NCI-H128 (cell line): Measurements from ENCODE around the gene IL37.
"Not testable (repeated sequence)": the region's sequence is repeated elsewhere in the genome, so short reads cannot be mapped to it uniquely, and the experiment has no call there.

Experiments
- DNase-seq: peaks from one replicate; lab custom pipeline; 2025; ENCODE audit not compliant: unreplicated experiment; lab: John Stamatoyannopoulos, UW

The IL37 gene

DNA sequence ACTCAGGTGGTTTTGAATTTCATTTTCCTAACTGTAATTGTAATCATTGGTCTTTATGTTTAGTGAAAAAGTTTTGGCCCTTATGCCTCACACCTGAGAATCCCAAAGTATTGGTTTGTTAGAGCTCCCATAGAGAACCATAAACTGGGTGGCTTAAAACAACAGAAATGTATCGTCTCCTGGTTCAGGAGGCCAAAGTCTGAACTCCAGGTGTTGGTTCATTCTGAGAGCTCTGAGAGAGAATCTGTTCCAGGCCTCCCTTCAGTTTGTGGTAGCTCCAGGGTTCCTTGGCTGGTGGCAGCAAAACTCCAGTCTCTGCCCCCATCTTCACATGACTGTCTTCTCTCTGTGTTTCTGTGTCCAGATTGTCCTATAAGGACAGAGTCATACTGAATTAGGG lies 11.0 kb downstream of the IL37 start:
- no peak for DNase-seq

DNA sequence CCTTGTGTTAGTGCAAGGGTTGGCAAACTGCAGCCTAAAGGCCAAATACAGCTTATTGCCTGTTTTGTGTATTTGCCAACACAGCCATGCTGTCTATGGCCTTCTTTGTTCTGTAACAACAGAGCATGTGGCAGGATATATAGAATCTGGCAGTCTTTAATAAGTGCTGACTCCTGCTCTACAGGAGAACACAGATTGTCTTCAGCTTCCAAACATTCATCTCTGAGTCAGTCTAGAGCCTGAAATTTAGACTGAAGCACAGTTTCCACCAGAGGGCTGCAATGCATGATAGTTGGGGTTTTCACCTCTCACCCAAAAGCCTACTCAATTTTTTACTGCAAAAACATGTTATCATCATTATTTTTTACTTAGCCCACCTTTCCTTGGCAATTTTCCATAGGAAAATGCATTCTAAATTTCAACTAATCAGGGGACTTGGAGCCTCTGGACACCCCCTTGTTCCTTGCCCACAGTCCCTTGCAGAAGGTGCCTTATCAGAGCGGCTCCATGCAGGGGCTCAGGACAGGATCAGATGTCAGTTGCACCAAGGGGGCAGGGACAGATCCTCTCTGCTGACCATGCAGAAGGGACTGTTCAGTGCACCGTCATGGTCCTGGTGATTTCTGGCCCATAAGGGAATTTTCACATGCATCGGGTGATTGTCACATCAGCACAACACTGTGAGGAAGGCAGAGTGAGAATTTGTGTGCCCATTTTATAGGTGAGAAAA lies 12.4 kb downstream of the IL37 start:
- DNase-seq = no peak

DNA sequence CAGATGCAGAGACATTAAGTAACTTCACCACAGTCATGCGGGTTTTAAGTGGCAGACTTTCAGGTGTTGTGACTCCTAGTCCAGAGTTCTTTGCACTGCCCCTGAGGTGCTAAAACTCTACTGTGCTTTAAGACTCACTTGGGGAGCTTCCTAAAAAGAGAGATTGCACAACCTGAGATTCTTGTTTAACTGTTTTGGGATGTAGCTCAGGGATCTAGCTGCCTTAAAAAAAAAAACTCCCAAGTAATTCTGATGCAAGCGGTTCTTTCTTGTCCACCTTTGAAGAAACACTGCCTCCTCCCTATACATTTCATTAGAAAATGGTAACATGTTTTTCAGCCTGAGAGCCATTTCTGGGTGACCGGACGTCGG lies 13.0 kb downstream of the IL37 start:
- no peak for DNase-seq

DNA sequence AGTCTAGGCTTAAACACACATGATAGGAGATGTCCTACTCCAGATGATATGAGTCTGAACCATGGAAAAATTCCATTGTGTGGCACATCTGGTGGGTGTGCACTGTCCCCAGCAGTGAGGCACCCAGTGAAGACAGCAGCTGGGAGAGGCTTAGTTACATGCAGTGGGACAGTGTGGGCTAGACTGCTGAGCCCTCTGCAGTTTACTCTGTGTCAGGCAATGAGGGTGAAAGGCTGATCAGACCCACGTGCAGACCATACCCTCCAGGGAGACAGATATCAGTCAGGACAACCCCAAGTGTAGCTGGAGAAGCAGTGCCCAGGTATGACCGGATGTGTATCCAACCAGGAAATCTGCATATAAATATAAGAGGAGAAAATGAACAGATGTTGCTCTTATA lies 13.4 kb downstream of the IL37 start:
- no peak for DNase-seq

DNA sequence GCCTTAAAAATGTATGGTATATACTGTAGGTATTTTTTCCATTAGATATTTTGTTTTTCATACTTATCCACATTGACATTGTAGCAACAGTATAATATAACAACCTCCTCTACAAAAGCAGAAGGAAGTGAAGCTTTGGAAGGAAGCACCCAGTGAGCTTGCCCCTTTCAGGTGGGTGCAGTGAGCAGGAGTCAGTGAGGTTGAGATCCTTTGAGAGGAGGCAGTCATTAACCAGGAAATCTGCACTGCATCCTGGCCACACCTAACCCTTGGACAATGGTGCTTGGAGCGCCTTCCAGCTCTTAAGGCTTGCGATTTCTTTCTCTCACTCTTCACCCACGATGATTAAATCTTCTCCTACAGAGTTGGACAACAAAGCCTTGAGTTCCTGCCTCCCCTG lies 13.9 kb downstream of the IL37 start:
- no peak for DNase-seq

DNA sequence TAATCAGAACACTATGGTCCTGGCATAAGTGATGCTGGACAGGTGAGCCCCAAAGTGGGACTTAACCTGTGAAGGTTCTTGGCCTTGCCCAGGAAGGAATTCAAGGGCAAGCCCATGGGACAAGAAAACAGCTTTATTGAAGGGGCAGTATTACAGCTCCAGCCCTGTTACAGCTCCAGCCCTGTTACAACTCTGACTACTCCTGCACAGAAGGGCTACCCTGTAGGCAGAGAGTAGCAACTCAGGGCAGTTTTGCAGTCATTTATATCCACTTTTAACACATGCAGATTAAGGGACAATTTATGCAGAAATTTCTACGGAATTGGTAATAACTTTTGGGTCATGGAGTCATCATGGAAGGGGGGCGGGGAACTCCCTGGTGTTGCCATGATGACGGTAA lies 15.7 kb downstream of the IL37 start:
- no peak for DNase-seq

DNA sequence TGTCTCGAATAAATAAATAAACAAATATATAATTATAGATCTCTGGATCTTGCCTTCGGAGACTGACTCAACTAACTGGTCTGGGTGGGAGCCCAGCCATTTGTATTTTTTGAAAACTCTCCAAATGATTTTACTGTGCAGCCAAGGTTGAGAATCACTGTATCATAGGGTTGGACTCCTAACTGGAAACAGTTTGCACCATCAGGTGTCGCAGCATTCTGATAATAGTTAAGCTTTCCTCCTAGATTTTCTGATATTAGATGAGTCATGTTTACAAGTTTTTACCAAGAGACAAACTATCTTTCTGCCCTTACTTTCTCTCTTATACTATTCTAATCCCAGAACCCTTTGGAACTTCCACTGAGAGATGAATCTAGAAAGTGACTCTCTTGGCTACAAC lies 16.8 kb downstream of the IL37 start:
- DNase-seq = no peak

DNA sequence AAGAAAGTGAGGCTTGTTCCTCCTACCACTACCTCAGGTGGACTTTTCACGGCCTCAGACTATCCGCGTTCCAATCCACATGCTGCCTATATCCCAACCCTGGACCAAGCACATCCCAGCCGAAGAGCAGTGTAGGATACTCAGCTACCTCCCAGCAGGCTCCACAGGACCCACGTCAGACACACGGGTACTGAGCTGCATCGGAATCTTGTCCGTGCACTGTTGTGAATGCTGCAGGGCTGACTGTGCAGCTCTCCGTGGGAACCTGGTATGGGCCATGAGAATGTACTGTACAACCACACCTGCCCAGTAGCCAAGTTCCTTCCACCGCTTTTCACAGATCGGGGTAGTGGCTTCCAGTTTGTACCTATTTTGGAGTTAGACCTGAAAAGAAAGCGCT lies 22.3 kb downstream of the IL37 start:
- DNase-seq = no peak

DNA sequence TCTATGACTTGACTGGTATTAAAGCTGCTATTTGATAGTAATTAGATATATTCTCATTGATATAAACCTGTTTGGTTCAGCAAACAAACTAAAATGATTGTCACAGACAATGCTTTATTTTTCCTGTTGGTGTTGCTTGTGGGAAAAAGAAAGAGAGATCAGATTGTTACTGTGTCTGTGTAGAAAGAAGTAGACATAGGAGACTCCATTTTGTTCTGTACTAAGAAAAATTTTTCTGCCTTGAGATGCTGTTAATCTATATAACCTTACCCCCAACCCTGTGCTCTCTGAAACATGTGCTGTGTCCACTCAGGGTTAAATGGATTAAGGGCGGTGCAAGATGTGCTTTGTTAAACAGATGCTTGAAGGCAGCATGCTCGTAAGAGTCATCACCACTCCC lies 23.2 kb downstream of the IL37 start:
- DNase-seq = not testable (repeated sequence)

DNA sequence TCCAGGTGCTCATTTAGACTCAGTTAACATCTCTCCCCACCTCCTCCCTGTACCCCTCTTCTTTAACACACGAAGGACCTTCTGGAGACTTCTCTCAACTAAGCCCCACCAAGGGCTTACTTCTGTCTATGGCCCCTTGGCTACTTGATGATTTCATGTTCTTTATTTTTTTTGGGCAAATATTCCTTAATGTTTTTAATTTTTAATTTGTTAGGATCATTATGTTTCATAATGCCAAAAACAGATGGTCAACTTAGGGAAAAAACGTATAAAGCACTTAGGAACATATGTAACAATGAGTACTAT lies 25.9 kb downstream of the IL37 start:
- DNase-seq = no peak

DNA sequence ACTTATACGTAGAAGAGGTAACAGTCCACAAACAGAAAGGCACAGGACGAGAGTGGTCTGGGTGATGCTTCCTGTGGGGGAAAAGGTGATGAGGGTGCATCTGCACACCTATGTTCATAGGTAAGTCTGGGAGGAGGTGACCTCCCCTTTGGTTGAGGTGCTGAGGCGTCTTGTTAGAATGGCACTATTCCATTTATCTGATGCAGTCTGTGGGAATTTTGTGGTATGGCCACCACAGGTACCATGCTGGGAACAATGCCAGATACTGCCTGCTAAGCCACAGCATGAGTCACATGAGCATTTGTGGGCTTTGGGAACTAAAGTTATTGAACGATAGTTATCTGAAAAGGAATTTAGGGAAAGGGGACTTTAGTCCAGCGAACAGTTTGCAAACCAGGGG lies 27.9 kb downstream of the IL37 start:
- DNase-seq = no peak

DNA sequence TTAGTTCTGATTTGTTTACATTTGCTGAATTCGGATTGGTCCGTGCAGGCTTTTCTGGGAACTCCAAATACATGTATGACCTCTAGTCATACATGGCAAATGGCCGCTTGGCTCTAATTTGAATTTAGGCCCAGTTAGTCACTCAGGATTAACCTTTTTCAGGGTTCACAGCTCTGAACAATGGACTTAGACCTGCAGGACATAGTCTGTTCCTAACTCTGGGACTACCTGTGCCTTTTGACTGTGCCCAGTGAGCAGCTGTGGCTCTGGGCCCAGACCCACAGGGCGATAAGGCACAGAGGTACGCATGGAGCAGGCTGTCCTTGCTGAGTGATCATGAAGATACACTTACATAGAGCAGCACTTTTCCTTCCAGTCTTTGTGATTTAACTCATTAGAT lies 28.5 kb downstream of the IL37 start:
- DNase-seq = no peak

DNA sequence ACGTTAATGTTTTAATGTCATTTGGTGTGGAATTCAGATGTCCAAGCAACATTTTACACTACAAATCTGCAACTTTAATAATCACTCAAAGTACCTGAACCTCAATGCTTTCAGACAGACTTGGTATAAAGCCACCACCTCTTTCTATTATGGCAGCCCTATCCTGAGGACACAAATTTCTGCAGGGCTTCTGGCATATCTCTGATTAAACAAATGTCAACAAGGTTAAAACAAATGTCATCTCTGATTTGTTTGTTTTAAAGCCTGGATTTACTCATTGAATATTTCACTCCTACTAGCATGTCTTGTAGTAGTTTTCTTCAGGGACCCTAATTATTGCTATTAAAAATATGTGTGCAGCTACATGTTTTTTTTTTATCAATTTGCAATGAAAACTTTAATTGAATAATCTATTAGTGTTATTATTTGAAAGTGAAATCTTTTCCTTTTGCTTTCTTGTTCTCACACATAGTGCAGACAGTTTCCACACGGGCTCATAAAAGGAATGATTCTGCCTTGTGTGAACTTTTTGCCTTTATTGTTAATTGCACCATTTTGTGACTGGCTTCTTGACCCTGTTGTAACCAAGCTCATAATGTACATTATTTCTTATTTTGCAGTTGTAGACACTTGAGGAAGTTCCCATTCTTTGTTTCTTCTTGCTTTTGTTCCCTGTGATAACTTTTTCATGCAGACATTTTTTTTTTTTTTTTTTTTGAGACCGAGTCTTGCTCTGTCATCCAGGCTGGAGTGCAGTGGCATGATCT lies 30.1 kb downstream of the IL37 start:
- DNase-seq = no peak

DNA sequence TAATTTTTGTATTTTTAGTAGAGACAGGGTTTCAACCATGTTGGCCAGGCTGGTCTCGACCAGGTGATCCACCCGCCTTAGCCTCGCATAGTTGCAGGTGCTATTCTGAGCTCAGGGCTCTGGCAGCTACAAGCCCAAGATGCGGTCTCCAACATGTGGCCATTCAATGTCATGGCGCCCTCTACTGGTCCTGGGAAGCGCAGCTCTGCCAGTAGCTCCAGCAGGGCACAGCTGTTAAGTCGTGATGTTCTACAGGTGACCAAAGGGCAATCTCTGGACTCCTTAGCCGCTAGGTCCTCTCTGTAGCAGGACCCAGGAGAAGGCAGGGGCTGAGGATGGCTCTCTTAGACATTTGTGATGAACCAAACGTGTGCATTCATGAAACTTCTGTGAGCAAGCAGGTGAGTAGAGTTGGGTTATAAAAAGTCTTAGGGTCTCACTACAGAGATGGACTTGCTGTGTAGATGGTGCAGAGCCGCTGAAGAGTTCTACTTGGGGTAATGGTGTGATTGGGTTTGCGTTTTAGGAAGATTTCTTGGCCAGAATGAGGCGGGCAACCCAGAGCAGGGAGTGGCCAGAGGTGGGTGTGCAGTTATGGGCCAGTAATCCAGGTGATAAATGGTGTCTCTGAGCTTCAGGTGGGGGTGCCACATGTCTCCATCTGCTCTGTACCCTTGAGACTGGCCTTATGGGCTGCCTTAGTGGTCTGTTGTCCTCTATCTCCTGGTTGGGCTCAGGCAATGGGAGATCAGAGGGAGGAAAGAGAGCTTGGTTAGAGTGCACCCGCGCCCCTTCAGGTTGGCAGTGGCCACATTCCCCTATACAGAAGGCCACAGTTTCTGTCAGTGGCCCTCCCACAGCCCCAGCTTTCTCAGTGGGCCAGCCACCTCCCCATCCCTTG lies 31.0 kb downstream of the IL37 start:
- DNase-seq = peak; percentile 73

DNA sequence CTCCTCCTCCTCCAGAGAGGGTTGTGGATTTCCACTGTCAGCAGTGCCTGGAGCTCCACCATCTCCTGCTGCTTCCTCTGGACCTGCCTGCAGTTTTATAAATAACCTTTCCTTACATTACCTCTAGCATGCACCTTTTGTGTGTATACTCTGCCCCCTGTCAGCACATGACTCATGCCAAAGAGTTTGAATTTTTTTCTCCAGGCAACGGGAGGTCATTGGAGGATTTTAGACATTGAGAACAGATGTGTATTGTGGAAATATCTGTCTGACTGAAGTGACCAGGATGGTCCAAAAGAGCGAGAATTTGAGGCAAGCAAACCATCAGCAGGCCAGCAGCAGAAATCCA lies 31.7 kb downstream of the IL37 start:
- no peak for DNase-seq

DNA sequence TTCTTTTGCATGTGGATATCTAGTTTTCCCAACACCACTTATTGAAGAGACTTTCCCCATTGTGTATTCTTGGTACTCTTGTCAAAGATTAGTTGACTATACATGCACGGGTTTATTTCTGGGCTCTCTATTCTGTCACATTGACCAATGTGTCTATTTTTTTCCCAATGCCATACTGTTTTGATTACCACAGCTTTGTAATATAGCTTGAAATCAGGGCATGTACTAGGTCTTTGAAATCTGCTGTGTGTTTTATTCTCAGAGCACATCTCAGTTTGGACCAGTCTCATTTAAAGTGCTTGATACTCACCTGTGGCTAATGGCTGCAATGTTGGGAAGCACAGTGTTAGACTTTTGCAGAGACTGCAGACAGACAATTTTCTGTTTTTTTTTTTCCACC lies 34.0 kb downstream of the IL37 start:
- no peak for DNase-seq

DNA sequence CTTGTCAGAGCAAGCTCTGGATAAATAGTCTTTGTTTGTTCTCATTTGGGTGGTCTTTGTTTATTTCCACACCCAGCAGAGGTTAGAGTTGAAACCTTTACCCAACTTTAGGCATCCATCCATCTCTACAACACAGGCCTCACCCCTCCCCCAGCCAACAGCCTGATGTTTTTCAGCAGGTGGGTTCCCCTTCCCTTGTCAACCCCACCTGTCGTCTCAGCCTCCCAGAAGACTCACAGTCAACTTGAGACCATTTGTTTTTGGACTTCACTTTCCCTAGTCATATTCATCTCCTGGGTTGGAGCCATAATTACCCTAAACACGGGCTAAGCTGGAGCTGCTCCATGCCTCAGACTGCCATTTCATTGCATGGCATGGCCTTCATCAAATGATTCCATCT lies 35.1 kb downstream of the IL37 start:
- DNase-seq = no peak

DNA sequence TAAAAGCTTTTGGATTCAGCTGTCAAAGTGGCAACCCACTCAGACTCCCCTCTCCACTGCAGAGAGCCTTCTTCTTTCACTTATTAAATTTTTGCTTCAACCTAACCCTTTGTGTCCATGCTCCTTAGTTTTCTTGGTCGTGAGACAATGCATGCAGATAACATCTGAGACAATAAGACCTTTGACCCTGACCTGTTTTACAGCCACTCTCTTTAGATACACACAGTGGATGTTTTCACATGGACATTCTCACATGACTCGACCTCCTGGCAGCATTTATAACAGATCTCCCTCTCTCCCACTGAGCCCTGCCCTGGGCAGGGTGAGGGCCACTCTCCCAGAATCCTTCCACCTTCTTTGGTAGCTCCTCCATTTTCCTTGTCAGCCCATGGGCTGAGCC lies 36.4 kb downstream of the IL37 start:
- no peak for DNase-seq

DNA sequence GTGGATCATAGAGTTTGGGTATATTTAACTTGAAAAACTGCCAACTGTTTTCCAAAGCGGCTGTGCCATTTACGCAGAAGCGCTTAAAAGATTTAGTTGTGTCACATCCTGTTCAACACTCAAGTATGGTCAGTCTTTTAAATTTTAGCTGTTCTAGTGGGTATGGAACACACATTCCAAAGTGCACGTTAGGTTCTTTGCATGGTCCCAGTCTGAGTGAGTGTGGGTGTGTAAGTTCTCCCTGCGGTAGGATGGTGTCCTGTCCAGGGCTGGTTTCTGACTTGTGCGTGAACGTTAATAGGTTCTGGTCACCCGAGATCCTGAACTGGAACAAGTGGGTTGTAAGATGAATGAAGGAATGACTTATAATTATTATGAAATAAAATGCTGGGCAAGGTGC lies 38.5 kb downstream of the IL37 start:
- no peak for DNase-seq

DNA sequence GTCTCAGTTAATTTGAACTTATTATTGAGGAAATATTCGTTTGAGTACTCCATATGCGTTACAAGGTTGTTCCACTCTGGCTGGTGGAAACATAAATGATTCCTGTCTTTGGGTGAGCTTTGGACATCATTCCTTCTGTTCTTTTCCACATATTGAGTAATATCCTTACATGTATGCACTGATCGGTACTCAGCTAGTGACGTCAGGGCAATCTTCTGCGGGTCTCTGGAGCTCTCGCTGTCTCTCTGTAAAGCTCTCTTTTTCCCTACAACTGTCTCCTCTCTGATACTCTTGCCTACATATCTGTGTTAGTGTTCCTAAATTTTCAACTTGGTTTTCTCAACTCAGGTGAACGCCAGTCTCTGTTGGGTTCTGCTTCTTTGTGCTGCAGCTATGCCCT lies 43.4 kb downstream of the IL37 start:
- DNase-seq = no peak

DNA sequence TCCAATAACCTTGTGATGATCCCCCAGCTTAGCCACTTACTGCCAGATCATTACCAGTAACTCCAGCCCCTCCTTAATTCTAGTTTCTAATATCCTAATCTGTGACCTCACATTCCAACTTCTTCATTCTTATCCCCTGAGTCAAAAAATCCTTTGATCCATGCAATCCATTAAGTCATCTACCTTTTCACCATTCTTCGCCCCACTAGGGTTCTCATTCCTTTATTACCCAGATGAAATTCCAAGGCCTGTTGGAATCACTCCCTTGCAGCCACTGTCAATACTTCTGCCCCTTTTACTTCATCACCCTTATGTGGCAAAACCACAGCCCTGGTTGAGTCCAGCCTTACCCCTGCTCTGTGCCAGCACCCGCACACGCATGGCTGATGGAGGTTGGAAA lies 46.5 kb downstream of the IL37 start:
- DNase-seq = no peak

DNA sequence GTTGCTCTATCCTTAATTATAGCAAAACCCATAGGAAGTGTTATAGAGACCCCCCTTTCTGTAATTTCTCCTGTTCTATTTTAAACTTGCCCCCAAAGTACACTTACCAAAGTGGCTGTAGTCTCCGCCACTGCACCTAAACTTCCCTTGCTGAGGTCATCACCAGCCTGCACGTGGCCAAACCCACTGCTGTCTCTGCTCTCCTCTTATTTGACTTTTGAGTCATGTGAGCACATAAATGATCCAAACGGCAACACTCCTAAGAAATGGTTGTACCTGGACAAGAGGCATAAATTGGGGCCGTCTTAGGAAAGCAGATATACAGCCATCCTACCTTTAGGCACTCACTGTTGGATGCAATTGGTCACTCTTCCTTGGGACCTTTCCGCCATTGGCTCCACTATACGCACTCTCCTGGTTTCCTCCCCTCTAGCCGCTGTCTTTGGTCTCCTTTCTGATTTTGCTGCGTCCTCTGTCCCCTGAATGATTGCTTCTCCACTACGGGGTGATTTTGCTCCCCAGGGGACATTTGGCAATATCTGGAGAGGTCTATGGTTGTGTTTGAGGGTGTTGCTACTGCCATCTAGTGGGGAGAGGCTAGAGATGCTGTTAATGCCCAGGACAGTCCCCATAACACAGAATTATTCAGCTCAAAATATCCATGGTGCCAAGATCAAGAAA lies 47.6 kb downstream of the IL37 start:
- peak; percentile 21 for DNase-seq
